ENCODE measurements around the gene ALAD.
"Not testable (repeated sequence)": the region's sequence is repeated elsewhere in the genome, so short reads cannot be mapped to it uniquely, and the experiment has no call there.

The ALAD gene
- 34.2 to 35.9 reads per million in 2 donors for total RNA-seq

DNA sequence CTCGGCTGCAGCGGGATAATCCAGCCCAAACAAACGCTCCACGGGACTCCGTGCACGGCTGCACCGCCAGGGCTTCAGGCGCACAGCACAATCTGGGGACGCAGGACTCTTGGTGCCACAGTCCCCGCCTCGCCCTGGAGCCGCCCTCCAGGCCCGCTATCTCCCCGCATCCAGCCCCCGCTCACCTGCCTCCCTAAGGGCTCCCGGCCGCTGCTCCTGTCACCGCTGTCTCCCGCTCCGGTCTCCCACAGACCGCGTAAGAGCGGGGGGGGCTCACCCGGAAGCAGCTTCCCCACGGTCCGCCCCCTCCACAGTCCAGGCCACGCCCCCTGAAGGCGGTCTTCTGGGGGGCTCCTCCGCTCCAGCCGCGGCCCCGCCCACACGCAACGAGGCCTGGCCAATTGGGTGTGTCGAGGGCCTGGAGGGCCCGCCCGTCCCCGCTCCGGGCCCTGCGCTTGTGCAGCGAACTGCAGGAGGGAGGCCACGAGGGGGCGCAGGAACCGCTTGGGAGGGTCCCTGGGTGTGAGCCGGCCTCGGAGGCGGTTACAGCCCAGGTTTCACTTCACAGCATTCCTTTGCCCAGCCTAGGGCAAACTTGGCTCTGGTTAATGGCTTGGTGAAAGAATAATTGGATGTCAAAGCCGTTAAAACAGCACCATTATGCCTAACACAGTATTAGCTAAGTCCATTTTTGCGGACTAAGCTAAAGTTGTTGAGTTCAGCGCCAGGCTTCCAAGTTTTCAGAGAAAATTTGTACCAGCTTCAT, at the start of gene ALAD:
Gene ALAD, minus strand, starts transcription at position 258 of the 766 bp plus-strand sequence. CDS start 7,725 bp downstream, outside the sequence.
- DNase-seq, result peak; percentile 99

- DNase-seq, result no peak
Observed at GRCh38 chr9:113449376-113449775, 48.3 kb upstream of the ALAD start.

- DNase-seq, result no peak
Observed at GRCh38 chr9:113446323-113446740, 45.2 kb upstream of the ALAD start.

GRCh38 chr9:113444736-113445135, 43.7 kb upstream of the ALAD start:
- DNase-seq, result no peak

DNA sequence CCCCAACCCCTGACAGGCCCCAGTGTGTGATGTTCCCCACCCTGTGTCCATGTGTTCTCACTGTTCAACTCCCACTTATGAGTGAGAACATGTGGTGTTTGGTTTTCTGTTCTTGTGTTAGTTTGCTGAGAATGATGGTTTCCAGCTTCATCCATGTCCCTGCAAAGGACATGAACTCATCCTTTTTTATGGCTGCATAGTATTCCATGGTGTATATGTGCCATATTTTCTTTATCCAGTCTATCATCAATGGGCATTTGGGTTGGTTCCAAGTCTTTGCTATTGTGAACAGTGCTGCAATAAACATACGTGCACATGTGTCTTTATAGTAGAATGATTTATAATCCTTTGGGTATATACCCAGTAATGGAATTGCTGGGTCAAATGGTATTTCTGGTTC, 36.6 kb upstream of the ALAD start:
- DNase-seq, result not testable (repeated sequence)

DNA sequence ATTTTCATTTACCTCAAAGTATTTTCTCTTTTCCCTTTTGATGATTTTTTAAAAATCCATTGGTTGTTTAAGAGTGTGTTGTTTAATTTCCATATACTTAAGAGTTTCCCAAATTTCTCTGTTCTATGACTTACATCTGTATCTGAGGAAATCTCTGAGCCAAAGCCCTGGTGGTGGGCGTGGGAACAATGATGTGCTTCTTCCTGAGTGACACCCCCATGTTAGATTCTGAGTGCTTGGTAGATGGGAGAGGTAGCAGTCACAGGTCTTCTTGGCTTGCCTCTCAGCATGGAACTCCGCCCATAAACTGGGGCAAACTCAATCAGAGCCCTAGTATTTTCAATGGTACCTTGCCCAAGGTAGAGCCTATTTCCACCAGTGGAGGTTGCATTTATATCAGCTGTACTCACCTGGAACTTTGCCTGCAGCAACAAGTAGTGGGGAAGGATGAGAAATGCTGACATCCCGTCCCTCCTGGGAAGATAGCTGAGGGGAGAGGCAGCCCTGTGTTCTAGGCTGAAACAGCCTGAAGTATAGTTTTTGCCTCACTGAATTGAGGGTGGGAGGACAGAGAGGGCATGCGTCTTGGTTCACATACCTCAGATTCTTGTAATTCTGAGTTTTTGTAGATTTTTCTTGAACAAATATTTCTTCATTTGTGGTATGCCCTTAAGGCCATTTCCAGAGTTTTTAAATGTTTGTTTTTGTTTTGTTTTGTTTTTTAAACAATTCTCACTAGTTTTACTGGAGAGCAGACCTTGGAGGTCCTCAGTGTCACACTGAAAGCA, 35.8 kb upstream of the ALAD start:
- no peak for DNase-seq

- no peak for DNase-seq
Observed at GRCh38 chr9:113431191-113431590, 30.1 kb upstream of the ALAD start.

GRCh38 chr9:113428062-113428615, 27.1 kb upstream of the ALAD start:
- DNase-seq, result no peak

GRCh38 chr9:113427629-113428028, 26.5 kb upstream of the ALAD start:
- DNase-seq, result no peak

DNA sequence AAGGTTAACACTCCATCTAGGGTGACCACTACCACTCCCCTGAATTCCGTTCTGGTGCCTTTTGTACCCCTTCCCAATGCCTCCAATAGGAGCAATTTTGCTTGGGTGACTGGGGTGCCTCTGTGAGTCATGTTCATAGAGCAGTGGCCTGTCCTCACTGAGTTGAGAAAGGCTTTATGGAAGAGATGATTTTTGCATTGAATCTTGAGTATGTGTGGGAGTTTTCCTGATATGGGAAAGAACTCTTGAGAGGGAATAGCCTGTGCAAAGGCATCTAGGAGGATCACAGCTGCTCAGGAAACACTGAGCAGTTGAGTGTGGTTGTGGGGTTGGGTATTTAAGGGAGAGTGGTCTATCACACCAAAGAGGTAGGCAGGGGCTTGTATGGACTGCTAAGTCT, 25.6 kb upstream of the ALAD start:
- DNase-seq, result no peak

DNA sequence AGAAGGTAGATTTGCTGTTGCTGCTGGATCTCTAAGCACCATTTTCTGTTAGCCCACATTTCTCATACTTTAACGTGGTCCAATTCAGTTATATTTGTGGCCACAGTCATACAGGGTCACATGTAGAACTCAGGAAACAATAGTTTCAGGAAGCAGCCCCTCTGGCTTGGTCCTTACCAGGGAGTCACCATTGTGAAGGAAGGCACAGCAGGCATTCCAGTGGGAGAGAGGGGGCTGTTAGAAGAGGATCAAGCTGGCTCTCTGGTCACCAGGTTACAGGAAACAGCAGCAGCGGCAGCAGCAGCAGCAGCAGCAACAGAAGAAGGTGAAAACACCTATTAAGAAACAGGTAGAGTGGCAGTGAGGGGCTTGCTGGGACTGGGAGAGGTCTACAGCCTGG, 24.0 kb upstream of the ALAD start:
- DNase-seq, result no peak

- DNase-seq, result no peak
Observed at GRCh38 chr9:113421726-113422125, 20.6 kb upstream of the ALAD start.

GRCh38 chr9:113417370-113417769, 16.3 kb upstream of the ALAD start:
- no peak for DNase-seq

DNA sequence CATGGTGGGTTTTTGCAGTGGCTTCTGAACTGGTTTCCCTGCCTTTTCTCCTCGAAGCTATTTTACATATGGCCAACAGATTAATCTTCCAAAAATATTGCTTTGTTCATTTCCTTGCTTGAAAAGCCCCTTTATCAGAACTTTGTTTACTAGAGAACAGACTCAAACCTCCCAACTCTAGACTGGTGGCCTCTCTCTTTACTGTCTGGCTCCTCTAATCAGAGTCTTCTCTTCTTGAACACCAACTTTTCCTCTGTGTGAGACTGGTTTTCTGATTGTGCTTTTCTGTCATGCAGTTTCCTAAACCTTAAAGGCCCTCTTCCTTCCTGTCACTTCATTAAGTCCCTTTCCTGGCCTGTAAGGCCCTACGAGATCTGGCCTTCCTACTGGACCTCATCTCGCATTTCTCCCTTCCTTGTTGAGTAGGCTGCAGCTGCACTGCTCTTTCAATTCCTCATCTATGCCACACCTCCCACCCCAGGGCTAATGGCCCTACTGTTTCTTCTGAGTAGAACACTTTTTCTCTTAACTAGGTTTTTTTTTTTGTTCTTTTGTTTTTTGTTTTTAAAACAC, 15.2 kb upstream of the ALAD start:
- no peak for DNase-seq

DNA sequence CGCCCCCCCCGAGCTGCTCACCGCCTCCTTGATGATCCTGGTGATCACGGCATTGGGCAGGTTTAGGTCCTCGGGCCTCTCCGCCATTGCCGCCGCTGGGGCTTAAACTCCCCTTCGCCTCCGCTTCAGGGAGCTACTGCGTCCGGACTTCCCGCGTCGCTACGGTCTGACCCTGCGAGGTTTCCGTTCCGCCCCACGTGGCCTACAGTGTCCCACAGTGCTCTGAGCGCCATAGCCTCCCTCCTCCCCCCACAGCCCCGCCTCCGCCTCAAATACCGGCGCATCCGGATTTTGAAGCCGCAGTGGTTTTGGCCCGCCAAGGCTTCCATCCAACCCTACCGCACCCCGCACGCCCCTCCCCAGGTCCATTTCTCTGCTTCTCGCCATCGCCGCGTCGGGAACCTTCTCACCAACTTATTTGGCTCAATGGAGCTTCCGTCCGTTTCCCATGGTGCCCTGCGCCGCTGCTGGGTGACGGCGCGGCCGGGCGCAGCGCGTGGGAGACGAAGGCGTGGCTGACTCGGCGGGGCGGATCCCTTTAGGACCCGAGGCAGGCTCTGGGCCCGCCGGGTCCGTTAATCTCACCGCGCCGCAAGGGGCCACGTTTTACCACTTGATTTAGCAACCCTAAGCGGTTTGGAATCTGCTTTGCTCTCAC, 9.3 kb upstream of the ALAD start, which contains the start of the genes C9orf43 and POLE3:
Gene C9orf43, plus strand, starts transcription at position 541 of the 658 bp plus-strand sequence. CDS start 2,747 bp downstream, outside the sequence.
Gene POLE3, minus strand, starts transcription at position 469 of the 658 bp plus-strand sequence. Its CDS starts 382 bp downstream, at position 87.
- peak; percentile 87 for DNase-seq

DNA sequence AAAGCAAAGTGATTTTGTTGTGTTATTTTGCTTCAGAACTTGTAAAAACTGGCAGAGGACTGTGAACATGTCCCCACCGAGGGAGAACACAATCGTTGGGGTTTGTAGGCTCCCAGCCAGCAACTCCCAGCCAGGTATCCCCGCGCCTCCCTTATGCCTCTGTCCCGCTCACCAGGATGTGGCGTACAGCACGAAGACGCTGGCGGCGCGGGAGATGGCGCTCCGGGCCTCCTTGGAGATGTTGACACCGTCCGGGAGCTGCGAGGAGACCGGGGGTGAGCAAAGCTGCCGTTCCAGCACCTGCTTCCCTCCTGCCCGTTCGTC, 8.8 kb upstream of the ALAD start:
- no peak for DNase-seq

- DNase-seq, result no peak
Observed at GRCh38 chr9:113409481-113409880, 8.4 kb upstream of the ALAD start.

DNA sequence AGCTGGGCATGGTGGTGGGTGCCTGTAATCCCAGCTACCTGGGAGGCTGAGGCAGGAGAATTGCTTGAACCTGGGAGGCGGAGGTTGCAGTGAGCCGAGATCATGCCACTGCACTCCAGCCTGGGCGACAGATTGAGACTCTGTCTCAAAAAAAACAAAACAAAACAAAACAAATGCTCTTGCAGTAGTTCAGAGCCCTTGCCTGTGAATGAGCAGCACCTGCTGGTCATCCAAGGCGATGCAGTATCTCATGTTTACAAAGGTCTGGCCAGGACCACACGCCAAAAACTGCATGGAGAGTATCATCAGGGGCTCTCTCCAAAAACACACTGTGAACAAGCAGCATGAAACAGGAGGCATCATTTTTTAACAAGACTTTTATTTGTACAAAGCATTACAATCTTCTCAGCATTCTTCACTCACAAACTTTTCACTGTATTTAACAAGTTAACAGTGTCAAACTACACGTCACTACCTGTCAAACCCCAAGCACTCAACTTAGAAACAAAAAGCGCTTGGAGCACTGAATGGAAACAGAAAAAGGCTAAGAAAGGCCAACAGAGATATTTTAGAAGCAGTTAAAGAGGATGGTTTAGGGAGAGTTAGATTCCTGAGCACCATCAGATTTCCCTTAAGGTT, 5.9 kb upstream of the ALAD start:
- not testable (repeated sequence) for DNase-seq

GRCh38 chr9:113406353-113406752, 5.3 kb upstream of the ALAD start:
- not testable (repeated sequence) for DNase-seq

- DNase-seq, result no peak
Observed at GRCh38 chr9:113403646-113404045, 2.6 kb upstream of the ALAD start.

- DNase-seq, result no peak
Observed at GRCh38 chr9:113399646-113400200, 1.4 kb downstream of the ALAD start.

GRCh38 chr9:113398796-113399195, 2.3 kb downstream of the ALAD start:
- no peak for DNase-seq
